Glutamatergic neuron (in vitro differentiated cells): ENCODE data around the gene RSPRY1. TPM values are rescaled to one million over a fixed set of nuclear protein-coding genes. Genes with fewer than 3 reads are reported as not detected.

ENCODE experiments used
- DNase-seq: peaks from one replicate; pipeline ENCODE4 v3.0.0; 2022
- H3K27ac Mint-ChIP-seq: one replicate; pipeline ENCODE4 v1.8.0; 2020; ENCODE audit warnings: mild to moderate bottlenecking, mixed read lengths, inconsistent platforms; ENCODE audit not compliant: unreplicated experiment
- H3K27me3 Mint-ChIP-seq: one replicate; pipeline ENCODE4 v1.8.0; 2020; ENCODE audit warnings: mild to moderate bottlenecking, moderate library complexity, mixed read lengths, inconsistent platforms; ENCODE audit not compliant: unreplicated experiment
- H3K36me3 Mint-ChIP-seq: one replicate; pipeline ENCODE4 v1.8.0; 2020; ENCODE audit warnings: mild to moderate bottlenecking, mixed read lengths, inconsistent platforms; ENCODE audit not compliant: unreplicated experiment
- H3K4me1 Mint-ChIP-seq: one replicate; pipeline ENCODE4 v1.8.0; 2020; ENCODE audit warnings: mild to moderate bottlenecking, low read depth, mixed read lengths, inconsistent platforms; ENCODE audit not compliant: unreplicated experiment
- H3K4me3 Mint-ChIP-seq: one replicate; pipeline ENCODE4 v1.8.0; 2020; ENCODE audit warnings: mild to moderate bottlenecking, mixed read lengths, inconsistent platforms; ENCODE audit not compliant: unreplicated experiment
- H3K9me3 Mint-ChIP-seq: one replicate; pipeline ENCODE4 v1.8.0; 2020; ENCODE audit warnings: mild to moderate bottlenecking, moderate library complexity, mixed read lengths, inconsistent platforms; ENCODE audit not compliant: unreplicated experiment
- CTCF ChIP-seq: fragments of 200-600 bp; sonication (generic); IDR thresholded peaks from one replicate; pipeline ENCODE4 v1.5.0; 2021; ENCODE audit not compliant: partially characterized antibody, unreplicated experiment
- total RNA-seq: library from RNA; stranded (reverse); fragmentation: NEBNext Ultra II Directional; extraction: Animal tissue kit (Norgen Biotek cat#: 25700); gene quantifications from one replicate; pipeline ENCODE4 v1.2.1, GENCODE V29; 2021; ENCODE audit not compliant: unreplicated experiment

The RSPRY1 gene
- total RNA-seq, 1 donor from 2014 or later: 70.0 TPM

- Mint-ChIP-seq H3K27ac (no peak overlapping the region), H3K36me3 (peaks cover 7% of the 10 kb centered on the region)
Measured at GRCh38 chr16:57204675-57205074, 18.5 kb downstream of the RSPRY1 start.

GRCh38 chr16:57208926-57209325 is 22.8 kb downstream of the RSPRY1 start:
- H3K27me3 Mint-ChIP-seq: no peaks in the 10 kb centered on the region
- DNase-seq: no peak
- no peak overlapping the region for H3K4me3 Mint-ChIP-seq
- no peak for TF ChIP-seq CTCF
- H3K27ac Mint-ChIP-seq: no peak overlapping the region
- H3K36me3 Mint-ChIP-seq: no peaks in the 10 kb centered on the region
- H3K9me3 Mint-ChIP-seq: no peaks in the 10 kb centered on the region
- H3K4me1 Mint-ChIP-seq: no peaks in the 10 kb centered on the region

More at GRCh38 chr16:57204675-57205074, 18.5 kb downstream of the RSPRY1 start:
- peaks cover 3% of the 10 kb centered on the region for H3K27me3 Mint-ChIP-seq
- peak; percentile 38 for TF ChIP-seq CTCF
- no peak overlapping the region for H3K4me3 Mint-ChIP-seq
- no peak for DNase-seq
- no peaks in the 10 kb centered on the region for H3K4me1 Mint-ChIP-seq
- H3K9me3 Mint-ChIP-seq: no peaks in the 10 kb centered on the region

- Mint-ChIP-seq H3K36me3 (no peaks in the 10 kb centered on the region), H3K27me3 (no peaks in the 10 kb centered on the region)
Measured at GRCh38 chr16:57209780-57210179, 23.7 kb downstream of the RSPRY1 start.

GRCh38 chr16:57213462-57213861 is 27.3 kb downstream of the RSPRY1 start:
- Mint-ChIP-seq H3K27me3 (no peaks in the 10 kb centered on the region), H3K9me3 (no peaks in the 10 kb centered on the region), H3K4me1 (no peaks in the 10 kb centered on the region), H3K36me3 (peaks cover 9% of the 10 kb centered on the region), H3K4me3 (no peak overlapping the region), H3K27ac (no peak overlapping the region)
- TF ChIP-seq CTCF: no peak
- DNase-seq: no peak

More at GRCh38 chr16:57209780-57210179, 23.7 kb downstream of the RSPRY1 start:
- DNase-seq: no peak
- Mint-ChIP-seq H3K9me3 (no peaks in the 10 kb centered on the region), H3K4me3 (no peak overlapping the region), H3K4me1 (no peaks in the 10 kb centered on the region), H3K27ac (no peak overlapping the region)
- no peak for TF ChIP-seq CTCF

GRCh38 chr16:57216968-57217367 is 30.8 kb downstream of the RSPRY1 start:
- no peaks in the 10 kb centered on the region for H3K9me3 Mint-ChIP-seq
- no peaks in the 10 kb centered on the region for H3K27me3 Mint-ChIP-seq
- DNase-seq: no peak
- no peak overlapping the region for H3K27ac Mint-ChIP-seq
- peaks cover 13% of the 10 kb centered on the region for H3K36me3 Mint-ChIP-seq
- no peak for TF ChIP-seq CTCF
- H3K4me3 Mint-ChIP-seq: no peak overlapping the region
- no peaks in the 10 kb centered on the region for H3K4me1 Mint-ChIP-seq
